Peyer's patch (tissue), 4 donors: ENCODE measurements around the gene SYCP2L.
"Not testable (repeated sequence)": the region's sequence is repeated elsewhere in the genome, so short reads cannot be mapped to it uniquely, and the experiment has no call there.

ENCODE experiments used
- POLR2A ChIP-seq, 2 donors: fragments of 450-650 bp; IDR thresholded peaks; one replicate each; pipeline ENCODE4 v1.5.1; 2017; ENCODE audit warnings: antibody characterized with exemption in 2 of 2, mild to moderate bottlenecking in 2 of 2, moderate library complexity in 2 of 2
- TF ChIP-seq, protein P1 (sequence below), 6 experiments: fragments of 450-650 bp in 4 of 6; fragments of 200-600 bp in 2 of 6; sonication (generic) in 1 of 6; IDR thresholded peaks; one replicate each; pipeline ENCODE4 v1.5.1; 2017 to 2019; ENCODE audit warnings: antibody characterized with exemption in 6 of 6, mild to moderate bottlenecking in 3 of 6, moderate library complexity in 1 of 6

DNA sequence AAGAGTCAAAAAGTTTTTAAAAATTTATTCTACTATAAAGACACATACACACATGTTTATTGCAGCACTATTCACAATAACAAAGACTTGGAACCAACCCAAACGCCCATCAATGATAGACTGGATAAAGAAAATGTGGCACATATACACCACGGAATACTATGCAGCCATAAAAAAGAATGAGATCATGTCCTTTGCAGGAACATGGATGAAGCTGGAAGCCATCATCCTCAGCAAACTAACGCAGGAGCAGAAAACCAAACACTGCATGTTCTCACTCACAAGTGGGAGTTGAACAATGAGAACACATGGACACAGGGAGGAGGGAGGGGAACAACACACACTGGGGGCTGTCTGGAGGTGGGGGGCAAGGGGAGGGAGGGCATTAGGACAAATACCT, 20.1 kb upstream of the SYCP2L start:
- TF ChIP-seq, protein P1, sequence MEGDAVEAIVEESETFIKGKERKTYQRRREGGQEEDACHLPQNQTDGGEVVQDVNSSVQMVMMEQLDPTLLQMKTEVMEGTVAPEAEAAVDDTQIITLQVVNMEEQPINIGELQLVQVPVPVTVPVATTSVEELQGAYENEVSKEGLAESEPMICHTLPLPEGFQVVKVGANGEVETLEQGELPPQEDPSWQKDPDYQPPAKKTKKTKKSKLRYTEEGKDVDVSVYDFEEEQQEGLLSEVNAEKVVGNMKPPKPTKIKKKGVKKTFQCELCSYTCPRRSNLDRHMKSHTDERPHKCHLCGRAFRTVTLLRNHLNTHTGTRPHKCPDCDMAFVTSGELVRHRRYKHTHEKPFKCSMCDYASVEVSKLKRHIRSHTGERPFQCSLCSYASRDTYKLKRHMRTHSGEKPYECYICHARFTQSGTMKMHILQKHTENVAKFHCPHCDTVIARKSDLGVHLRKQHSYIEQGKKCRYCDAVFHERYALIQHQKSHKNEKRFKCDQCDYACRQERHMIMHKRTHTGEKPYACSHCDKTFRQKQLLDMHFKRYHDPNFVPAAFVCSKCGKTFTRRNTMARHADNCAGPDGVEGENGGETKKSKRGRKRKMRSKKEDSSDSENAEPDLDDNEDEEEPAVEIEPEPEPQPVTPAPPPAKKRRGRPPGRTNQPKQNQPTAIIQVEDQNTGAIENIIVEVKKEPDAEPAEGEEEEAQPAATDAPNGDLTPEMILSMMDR (IDR thresholded peaks at IDR 0.05), result not testable (repeated sequence)
- not testable (repeated sequence) for TF ChIP-seq POLR2A (IDR thresholded peaks at IDR 0.05)
